HG03060 (cell line): ENCODE results near the gene BTBD9.

ENCODE experiments used
- ATAC-seq: cut with Tn5 transposase; IDR thresholded peaks from one replicate; pipeline ENCODE4 v1.9.1; 2021; ENCODE audit warnings: low read depth, moderate number of reproducible peaks; ENCODE audit not compliant: unreplicated experiment

The BTBD9 gene

DNA sequence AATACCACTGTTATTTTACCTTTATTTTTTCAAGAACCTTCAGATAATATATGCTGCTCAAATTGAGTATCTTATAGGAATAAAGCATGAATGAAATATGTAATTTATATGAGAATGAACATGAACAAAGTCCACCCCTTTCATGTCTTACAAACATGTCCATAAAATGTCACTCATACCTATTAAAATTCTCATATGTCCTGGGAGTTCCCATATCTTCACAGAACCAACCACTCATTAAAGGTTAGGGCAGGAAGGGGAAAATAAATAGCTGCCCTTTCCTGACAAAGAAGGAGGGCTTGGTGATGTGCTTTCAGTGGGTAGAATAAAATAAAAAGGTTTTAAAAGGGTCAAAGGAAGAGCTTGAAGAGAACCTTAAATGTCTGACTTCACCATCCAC is 125.3 kb downstream of the BTBD9 start:
- ATAC-seq = no peak

DNA sequence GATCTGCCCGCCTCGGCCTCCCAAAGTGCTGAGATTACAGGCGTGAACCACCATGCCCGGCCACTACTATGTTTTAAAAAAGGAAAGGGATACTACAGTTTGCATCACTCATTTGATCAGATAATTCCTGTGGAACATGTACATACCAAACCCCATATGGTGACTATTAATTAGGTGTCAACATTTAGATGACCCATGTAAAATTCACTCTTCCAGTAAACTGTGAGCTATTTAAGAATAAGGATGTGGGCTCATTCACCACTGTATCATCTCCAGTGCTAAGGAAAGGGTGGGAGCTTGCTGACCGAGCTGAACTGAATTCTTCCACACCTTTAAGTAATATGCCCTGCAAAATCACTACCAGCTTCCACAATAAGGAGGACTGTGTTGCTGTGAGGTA is 127.5 kb downstream of the BTBD9 start:
- ATAC-seq = no peak

DNA sequence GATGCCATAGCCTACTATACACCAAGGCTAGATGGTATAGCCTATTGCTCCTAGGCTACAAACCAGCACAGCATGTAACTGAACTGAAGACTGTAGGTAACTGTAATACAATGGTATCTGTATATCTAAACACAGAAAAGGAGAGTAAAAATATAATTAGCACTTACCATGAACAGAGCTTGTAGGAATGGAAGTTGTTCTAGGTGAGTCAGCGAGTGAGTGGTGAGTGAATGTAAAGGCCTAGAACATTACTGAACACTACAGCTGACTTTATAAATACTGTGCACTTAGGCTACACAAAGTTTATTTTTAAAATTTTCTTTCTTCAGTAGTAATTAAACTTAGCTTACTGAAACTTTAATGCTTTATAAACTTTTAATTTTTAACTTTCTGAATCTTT is 129.5 kb downstream of the BTBD9 start:
- no peak for ATAC-seq

DNA sequence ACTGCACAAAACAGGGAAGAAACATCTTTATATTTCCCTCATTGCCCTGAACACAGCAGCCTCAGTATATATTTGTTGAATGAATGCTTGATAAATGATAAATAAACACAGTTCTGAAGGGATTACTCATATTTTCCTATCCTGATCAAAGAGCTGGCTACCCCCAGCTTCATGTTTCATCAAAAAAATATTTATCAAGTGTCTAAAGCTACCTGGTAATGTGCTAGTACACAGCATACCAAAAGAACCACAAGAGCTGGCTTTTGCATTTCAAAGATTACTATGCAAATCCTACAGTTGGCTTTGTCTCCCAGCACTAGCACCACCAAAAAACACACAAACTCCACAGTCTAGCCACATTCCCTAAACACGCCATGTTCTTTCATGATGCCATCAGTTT is 130.0 kb downstream of the BTBD9 start:
- ATAC-seq = no peak

DNA sequence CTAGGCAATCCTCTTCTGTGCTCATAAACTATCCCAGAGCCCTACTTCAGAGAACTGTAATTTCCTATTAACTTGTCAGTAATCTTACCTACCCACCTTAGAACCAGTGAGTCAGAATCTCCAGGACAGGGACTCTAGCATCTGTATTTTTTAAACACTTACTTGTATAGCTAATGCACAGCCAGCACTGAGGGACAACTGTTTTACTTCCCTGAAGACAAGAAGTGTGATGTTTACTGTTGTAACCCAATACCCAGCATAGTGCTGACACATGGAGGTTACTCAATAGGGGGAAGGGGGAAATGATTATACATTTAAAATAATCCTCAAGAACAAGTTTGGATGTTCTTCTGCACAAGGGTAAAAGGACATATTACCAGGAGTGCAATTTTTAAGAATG is 130.8 kb downstream of the BTBD9 start:
- ATAC-seq = no peak

DNA sequence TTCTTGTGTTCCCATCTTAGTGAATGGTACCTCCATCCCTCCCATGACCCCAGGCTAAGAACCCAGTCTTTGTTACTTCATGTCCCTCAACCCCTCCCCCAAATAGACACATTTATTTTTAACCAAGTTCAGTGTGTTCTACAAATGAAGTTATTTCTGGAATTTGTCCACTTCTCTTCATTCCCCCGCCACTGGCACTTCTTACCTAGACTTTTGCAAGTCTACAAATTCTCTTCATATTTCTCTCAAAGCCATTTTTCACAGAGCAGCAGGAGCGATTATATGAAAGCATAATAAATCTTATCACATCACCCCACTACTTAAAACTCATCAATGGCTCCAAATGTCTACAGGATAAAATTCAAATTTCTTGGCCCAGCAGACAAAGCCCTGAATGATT is 131.4 kb downstream of the BTBD9 start:
- ATAC-seq = no peak

DNA sequence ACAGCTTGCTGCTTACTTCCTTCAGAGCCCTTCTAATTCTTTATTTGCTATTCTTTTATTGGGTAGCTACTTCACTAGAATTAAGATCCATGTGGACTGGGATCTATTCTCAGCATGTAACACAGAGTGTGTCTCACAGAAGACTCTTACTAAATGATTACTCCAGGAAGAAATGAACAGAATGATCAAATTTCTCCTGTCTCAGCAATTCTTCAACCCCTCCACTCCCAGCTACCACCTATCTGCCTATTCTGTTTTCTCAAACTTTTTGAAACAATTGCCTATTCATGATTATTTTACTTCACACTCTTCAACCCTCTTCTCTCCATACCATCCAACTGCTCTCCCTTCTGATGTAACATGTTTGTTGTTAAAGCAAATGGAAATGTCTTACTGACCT is 132.6 kb downstream of the BTBD9 start:
- ATAC-seq = no peak

DNA sequence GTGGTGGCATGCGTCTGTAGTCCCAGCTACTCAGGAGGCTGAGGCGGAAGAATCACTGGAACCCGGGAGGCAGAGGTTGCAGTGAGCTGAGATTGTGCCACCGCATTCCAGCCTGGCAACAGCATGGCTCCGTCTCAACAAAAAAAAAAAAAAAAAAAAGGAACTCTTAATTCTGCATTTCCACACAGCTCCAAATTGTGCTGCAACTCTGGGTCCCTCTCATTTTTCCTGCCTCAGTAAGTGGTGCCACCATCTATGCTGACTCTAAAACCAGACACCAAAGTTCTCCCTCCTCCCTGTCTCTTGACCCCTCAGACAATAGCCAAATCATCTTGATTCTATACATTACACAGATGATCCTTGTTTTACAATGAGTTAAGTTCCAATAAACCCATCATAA is 133.9 kb downstream of the BTBD9 start:
- no peak for ATAC-seq

DNA sequence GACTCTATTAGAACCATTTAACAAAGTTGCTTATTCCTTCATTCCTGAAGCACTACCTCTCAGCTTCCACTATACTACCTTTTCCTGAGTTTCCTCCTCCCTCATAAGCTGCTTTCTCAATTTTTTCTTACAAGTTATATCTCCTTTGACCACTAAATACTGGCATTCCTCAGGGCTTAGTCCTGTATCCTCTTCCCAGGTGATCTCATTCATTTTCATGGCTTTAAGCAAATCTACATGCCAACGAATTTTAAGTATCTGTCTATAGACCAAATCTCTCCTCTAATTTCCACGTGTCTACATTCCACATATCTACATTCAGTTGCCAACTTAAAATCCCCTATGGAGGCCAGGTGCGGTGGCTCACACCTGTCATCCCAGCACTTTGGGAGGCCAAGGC is 134.7 kb downstream of the BTBD9 start:
- ATAC-seq = no peak

DNA sequence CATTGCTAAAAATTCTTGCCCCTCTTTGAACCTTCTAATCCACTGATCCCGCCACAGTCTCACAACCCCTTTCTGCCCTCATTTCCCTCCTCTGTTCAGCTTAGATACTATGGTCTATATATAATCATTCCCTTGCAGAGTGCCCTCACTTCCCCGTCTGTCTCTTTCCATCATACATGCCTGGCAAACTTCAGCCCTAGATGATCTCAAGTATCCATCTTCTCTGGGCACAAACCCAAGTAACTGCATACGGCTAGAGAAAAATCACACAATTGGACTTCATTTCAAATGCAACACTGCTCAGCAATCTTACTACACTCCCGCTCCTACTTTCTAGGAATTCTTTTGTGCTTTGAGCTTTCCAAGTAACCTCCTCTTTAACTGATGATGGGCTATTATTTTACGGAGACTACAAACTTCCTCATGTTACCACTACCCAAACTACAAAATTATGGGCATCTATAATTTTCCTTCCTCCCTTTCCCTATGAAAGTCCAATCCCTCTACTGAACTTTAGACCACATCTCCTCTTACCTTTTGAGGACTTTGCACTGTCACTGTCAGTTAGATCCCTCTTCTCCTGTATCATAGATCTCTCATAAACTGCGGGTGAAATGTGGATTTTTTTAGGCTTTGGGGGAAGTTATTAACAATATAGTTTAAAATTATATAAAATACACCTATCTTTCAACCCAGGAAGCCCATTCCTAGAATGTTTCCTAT is 135.6 kb downstream of the BTBD9 start:
- ATAC-seq = no peak

DNA sequence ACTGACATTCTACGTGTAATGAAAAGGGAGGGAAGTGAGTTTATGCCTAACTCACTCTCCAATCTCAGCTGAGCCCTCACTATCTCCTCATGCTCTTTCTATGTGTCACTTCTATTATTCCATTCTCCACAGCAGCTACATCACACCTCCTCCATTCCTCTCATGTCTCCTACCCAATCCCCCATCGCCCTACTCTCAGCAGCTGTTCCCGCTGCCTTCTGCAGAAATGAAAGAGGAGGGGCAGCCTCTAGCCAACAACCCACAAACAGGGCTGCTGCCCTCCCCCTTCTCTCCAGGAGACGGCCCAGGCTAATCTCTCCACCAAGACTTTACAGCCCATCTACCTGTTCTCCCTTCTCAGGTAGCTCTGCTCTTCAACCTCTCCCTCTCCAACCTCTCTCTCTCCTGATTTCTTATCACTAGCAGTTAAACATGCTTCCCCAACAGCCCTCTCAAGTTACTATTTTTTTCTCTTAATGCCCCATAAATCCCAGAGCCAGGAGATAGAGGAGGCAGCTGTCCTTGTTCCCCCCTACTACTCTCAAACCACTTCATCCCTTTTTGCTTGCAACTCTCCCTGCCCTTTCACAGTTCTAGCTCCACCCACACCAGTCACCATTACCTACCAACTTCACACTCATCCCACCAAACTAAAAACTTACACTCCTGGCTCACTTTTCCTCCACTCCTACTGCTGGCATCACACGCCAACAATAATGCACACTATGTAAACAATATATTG is 136.5 kb downstream of the BTBD9 start:
- no peak for ATAC-seq

DNA sequence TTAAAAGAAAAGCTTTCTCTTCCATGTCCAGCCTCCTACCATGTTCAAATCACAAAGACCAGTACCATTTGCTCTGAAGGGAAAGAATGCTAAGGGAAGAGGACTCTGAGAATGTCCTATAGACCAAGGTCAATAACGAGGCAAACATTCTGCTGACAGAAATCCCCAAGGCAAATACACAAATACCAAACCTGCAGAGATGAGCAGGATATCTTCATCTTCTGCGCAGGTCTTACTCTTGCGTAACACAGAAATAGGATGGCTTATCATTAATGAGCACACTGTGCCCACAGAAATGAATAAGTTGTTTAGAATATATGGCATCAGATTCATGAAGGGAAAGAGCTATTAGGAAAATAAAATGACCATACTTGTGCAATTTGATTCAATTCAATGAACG is 137.3 kb downstream of the BTBD9 start:
- ATAC-seq = no peak

DNA sequence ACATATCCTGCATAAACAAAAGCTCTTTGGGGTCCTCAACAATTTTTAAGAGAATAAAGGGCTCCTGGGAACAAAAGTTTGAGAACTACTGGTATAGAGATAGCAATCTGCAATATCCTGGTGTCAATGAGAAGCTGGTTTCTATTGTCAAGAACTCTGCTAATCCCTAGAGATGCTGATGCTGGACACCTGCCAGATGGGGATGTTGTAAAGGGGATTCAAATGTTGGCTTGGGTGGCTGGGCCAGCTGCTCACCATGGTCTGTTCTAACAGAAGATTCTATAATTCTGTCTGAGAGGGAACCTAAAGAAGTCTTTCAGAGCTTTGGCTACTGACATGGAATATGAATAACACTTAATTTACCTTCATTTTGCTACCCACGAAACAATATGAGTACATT is 137.8 kb downstream of the BTBD9 start:
- ATAC-seq = no peak

DNA sequence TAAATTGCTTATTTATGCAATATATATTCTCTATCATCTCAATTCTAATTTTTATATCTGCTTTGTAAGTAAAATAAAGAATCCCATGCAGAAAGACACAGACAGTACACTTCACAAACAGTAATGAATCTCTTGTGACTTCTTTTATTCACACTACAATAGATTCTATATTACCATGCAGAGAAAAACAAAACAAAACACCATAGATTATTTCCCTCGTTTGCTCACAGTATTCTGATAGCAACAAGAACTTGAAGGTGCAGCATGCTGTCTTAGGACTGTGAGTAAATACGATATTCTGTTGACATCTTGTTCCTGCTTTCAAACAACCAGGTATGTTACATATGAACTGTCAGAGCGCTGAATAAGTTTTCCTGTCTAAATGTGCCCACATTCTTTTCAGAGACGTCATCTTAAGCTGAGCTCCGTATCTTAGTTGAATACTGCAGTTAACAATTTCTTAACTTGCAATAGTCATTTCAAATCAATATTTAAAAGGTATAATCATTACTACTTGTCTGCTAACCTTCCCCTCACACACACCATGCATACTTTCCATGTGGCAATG is 140.1 kb downstream of the BTBD9 start:
- no peak for ATAC-seq

DNA sequence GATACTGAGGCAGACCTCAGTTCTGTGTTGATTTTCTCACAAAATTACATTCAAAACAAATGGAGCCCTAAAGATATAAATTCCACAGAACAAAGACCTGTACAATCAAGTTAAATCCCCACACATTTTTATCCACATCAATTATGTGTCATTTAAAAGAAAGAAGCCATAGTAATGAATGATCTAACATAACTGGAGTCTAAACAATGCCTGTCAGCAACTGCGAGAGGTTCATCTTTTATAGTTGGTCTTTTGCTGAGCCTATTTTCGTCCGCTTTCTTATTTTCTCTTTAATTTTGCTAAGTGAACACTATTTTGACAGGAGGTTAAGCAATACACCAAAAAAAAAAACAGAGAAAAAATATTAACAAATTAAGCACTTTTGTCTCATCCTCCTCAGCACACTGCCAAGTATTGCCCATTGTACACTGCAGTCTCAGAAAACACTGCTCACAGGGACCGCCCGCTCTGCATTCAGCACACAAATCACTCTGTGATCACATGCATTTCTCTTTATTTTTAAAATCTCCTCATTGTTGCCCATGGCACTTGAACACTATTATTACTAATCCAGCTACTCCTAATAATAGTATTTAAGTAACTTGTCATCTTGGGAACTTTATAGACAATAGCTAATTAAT is 140.8 kb downstream of the BTBD9 start:
- no peak for ATAC-seq

DNA sequence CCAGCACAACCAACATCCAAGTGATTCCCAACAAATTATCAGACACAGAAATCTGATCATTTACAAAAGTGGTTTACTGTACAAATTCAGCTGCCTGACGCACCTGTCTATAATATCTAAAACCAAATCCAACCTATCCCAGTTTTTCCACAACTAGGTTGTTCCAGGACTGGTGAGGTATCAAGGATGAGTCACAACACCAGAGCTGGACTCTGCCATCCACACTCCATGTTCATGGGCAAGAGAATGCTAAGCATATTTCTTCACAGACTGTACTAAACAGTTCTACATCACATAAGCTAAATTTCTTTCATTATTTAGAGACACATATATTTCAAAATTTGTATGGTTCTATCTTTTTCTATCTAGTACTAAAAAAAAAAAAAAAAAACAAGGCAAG is 141.6 kb downstream of the BTBD9 start:
- no peak for ATAC-seq

DNA sequence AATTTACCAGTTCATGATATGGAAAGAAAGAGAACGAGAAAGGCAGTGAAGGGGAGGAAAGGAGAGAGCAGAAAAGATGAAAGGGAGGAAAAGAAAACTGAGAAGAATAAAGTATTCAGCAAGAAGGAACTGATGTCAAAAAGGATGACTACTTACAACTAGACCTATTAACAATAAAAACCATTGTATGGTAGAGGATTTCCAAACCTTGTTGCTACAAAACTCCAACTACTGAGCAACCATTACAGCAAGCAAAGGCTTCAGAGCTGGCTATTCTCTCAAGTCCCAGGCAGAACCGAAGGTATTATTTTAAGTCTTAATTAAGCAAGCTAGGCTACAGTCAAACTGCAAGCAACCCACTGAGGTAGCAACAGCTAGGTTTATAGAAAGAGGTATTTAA is 142.2 kb downstream of the BTBD9 start:
- no peak for ATAC-seq

DNA sequence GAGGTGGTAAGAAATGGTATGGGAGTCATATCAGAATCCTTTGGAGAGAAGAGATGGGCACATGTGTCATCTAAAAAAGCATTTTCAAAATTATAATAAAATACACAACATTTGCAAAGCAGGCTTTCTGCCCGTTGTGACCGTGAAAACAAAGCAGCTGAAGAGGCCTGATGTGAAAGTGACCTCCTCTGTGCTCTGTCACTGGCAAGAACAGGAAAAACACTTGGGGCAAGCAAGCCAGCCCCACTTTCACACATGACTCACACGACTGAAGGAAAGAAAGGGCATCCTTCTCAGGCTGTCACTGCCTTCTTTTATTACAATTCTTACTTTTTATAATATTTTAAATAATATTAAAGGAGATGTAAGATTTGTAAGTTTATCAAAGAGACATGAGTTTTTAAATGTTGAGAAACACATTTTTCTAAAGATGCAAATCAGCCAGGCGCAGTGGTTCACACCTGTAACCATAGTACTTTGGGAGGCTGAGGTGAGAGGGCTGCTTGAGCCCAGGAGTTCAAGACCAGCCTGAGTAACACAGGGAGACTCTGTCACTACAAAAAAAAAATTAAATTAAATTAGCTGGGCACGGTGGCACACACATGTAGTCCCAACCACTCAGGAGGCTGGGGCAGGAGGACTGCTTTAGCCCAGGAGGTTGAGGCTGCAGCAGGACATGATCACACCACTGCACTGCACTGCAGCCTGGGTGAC is 143.7 kb downstream of the BTBD9 start:
- no peak for ATAC-seq

DNA sequence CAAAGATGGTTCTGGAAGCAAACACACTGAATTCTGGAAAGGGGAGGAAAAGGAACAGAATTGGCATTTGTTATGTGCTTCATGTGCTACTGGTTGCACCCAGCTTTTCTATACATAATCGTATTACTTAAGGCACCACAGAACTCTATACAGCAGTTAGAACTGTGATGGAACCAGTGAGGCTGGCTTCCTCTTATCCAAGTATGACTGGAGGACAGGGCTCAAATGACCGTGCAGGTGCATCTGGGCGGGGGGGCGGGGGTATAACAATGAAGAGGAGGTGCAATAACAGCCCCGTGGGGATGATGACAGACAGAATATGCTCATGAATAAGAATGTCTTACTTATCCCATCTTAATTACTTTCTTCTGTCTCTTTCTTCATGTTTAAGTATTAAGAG is 144.2 kb downstream of the BTBD9 start:
- no peak for ATAC-seq

DNA sequence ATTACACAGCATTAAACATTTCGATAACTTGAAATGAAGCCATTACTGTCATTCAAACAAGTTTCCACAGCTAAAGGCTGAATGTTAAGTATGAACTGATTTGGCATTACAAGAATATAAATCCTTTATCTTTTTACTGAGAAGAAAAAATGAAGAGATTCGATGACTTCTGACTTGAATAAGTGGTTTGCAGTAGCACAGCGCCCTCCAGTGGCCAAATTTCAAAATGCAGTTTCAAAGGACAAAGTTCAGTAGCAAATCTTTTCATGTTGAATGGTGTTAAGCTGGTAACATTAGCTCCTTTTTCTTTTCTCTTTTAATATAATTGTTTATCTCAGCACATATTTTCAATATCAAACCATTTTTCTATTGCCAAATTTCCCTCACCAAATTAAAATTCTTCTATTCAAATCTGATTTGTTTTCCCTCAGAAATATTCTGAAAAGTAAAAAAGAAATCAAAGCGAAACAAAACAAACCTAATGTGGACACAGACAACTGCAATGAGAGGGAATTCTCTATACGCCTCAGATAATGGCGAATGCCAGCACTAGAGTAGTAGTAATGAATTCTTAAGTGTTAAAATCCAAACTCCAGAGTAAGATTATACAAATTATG is 145.7 kb downstream of the BTBD9 start:
- ATAC-seq = no peak

DNA sequence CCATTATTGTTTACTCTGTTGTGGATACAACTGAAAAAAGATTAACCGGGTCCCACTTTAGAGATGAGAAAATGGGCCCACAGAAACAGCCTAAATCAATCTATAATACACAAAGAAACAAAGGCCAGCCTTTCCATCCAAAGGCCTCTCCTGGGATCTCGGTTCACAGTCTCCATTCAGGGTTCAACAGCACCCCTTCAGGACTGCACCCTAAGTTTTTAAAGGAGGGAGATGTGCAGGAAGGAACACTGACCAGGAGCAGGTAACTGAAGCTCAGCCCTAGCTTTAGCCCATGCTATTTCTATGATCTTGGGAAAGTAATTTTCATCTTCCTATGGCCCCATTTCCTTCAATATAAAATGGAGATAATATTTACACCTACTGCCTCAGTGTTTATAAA is 147.7 kb downstream of the BTBD9 start:
- ATAC-seq = no peak
